Stimulated activated CD8-positive, alpha-beta memory T cell treated with anti-CD3 and anti-CD28 coated beads, Interleukin-15, amount 100 ng/mL, for 24 hours (primary cell): Measurements from ENCODE around the gene MUSK.
"Not testable (repeated sequence)": the region's sequence is repeated elsewhere in the genome, so short reads cannot be mapped to it uniquely, and the experiment has no call there.

Source experiments
- DNase-seq: peaks from one replicate; pipeline ENCODE4 v3.0.0-alpha.2; 2020; ENCODE audit warnings: low read depth

The MUSK gene

GRCh38 chr9:110762783-110763182 is 94.2 kb downstream of the MUSK start:
- no peak for DNase-seq

DNA sequence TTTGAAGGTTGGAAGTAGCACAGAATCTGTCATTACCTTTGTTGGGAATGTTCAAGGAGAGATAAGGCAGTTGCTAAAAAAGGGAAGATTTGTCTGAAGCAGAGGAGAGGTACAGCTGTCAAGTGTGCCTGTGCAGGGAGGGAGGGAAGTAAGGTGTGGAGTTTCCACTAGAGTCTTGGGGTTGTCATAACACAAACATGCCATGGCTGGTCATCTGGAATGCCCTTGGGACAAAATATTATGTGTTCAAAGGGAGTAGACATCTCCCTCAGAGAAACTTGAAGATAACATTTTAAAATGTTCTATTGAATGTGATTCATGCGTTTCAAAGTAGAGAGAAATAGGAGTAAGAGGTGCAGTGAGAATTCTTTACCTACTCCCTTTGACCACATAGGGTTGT is 95.0 kb downstream of the MUSK start:
- no peak for DNase-seq

GRCh38 chr9:110764006-110764405 is 95.4 kb downstream of the MUSK start:
- no peak for DNase-seq

DNA sequence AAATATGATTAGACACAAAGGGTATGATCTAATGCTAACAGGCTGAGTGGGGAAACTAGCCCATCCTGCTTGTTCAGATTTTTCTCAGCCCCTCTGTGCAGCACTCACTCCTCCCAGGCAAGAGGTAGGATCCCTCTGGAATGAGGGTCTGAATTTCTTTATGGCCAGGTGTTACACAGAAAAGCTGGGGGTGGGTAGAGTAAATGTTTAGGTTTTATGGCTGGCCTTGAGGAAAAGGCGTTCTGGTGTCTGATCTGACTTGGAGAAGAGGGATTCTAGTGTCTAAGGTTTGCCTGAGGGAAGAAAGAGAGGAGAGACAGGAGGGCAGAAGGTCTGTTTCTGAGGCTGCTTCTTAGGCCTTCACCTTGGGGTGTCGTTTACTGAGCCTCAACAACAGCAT is 97.3 kb downstream of the MUSK start:
- no peak for DNase-seq

- no peak for DNase-seq
Measured at GRCh38 chr9:110767559-110768063, 99.0 kb downstream of the MUSK start.

DNA sequence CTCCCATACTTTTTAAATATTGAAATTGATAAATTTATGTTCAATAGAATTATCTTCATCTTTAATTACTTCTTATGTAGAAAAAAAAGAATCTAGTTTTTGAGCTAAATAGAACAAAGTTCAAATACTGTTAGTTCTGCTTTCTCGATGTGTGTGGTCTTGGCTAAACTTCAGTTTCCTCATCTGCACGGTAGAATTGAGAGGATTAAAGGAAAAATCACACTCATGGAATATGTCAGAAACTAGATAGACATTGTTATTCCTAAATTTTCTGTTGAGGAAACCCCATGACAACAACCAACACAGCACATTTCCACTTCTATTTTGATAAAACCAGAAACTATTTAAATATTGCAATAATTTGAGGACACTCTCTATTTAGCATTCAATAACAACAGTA is 100.3 kb downstream of the MUSK start:
- no peak for DNase-seq

DNA sequence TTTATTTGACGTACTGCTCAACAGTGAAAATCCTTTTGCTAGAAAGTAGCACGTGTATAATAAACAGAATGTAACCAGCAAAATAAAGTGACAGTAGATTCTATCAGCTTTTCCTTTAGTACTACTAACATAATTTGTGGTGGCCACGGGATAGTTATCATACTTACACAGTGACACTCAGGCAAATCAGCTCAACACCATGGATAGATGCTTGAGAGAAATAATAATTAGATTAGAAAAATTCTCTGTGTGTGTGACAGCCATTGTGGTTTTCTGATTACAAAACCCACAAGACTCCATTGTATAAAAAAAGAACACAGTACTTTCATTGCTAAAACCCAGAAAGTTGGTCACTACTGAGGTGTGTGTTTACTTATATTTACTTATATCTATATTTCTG is 101.1 kb downstream of the MUSK start:
- DNase-seq = no peak

DNA sequence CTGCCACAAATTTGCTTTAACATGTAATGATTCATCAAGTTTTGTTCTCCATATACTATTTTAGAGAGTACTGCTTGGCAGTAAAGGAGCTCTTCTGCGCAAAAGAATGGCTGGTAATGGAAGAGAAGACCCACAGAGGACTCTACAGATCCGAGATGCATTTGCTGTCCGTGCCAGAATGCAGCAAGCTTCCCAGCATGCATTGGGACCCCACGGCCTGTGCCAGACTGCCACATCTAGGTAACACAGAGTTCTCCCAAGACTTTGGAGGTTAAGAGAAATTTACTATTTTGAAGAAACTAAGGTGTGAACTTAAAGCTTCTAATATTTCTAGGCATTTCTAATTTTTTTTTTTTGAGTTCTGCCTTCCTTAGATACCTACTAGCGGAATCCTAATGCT is 107.1 kb downstream of the MUSK start:
- no peak for DNase-seq

DNA sequence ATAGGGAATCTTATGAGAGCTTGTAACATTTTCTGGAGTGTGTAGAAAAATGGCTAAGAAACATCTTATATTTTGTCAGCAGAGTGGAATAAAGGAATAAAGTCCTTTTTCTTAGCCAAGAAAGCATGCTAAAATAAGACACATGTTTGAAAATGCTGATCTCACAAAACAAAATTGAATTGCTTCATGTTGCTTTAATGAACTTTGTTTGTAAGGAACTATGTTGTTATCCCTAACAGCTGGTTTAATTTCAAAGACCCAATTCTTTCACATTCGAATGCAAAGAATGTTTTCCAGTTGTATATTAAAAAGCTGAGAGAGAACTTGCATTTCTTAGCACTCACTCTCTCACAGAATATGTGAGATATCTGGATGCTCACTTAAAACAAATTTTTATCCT is 107.6 kb downstream of the MUSK start:
- no peak for DNase-seq

- DNase-seq = no peak
Measured at GRCh38 chr9:110777196-110777875, 108.7 kb downstream of the MUSK start.

DNA sequence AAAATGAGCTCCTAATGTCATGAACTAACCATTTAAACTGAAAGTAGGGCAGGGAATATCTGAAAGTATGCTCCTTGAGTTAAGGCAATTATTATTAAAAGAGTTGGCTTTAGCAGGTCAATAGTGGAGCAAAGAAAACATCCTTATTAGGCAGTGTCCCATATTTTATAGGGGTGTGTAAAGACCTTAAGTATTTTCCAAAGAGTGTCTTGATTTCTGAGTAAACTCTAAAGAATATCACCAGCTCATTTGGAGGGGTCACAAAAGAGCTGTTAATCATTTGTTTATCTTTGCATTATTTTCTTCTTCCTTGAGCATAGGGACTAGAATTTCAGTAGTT is 109.3 kb downstream of the MUSK start:
- no peak for DNase-seq

DNA sequence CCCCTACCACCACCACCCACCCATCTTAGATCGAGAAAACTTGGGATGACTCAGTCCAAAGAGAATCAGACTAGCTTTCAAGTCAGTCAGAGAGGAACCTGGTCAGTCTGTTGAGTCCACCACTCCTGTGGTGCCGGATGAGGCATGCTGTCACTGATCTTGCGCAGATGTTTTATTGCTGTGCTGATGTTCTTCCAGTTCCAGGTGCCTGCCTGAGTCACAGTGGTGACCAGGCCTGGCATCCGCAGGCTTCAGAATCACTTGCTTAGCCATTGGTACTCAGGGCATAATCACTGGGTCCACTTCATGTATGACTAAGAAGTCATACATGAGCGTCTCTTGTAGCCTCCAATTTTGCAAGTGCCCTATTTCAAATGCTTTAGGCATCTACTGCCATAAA is 114.1 kb downstream of the MUSK start:
- no peak for DNase-seq

GRCh38 chr9:110784309-110784708 is 115.7 kb downstream of the MUSK start:
- DNase-seq = no peak

DNA sequence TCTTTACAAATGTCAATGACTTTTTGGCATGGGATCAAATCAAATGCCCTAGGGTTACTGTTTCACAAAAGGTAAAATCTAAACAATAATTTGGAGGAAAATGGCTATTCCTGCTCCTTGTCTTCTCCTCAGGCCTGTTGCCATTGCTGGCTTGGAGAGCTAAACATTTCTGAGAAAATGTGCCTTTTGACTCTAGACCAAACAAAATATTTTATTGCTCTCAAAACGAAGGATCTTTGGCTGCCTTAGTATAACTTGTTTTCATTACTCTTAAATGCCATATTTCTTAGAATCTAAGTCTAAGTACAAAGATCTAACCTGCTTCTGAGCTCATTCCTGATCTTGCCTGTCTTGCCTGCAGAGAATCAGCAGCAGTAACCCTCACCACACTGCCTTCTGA is 116.6 kb downstream of the MUSK start:
- no peak for DNase-seq

- not testable (repeated sequence) for DNase-seq
Measured at GRCh38 chr9:110788396-110788795, 119.8 kb downstream of the MUSK start.

DNA sequence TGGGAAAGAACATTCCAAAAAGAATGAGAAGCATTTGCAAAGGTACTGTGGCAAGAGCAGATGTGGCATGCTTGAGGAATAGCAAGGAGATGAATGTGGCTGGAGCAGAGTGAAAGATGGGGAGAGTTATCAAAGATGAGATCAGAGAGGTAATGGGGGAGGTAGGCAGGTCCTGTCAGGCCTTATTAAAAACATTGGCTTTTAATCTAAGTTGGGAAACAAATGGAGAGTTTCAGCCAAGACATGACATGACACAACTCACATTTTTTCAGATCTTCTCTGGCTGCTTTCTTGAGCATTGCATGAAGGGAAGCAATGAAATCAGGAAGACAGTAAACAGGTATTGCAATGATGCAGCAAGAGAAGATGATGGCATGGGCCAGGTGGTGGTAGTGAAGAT is 120.3 kb downstream of the MUSK start:
- no peak for DNase-seq

GRCh38 chr9:110797611-110798010 is 129.0 kb downstream of the MUSK start:
- DNase-seq = no peak

- no peak for DNase-seq
Measured at GRCh38 chr9:110799396-110799795, 130.8 kb downstream of the MUSK start.

GRCh38 chr9:110801426-110801825 is 132.8 kb downstream of the MUSK start:
- no peak for DNase-seq

GRCh38 chr9:110802416-110803035 is 133.9 kb downstream of the MUSK start:
- DNase-seq = no peak

DNA sequence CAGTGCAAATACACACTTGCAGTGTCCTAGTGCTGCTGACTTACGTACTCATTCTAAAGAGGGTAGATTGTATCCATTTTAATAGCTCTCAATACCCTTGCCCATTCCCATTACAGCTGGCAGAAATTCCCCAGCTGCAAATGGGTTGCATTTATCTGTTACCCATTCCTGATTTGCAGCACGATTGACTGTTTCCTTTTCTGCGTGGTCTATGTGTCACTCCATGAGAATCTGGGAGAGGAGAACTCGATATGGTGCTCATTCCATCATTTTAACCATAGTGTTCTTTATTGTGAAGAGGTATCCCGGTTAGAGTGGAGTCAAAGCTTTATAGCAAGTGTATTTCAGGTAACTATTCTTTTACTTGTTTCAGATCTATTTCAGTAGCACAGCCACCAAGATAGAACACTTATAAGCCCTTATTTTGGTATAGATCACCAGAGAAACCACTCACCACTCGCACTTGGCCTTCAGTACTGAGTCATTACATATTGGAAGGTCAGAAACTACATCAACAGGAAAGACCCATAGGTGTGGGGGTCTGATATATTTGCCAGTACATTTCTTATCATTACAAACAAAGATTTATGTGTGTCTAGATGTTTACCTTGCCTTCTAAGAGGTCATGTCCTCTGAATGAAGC is 139.5 kb downstream of the MUSK start:
- DNase-seq = no peak

- no peak for DNase-seq
Measured at GRCh38 chr9:110808599-110808980, 140.0 kb downstream of the MUSK start.

GRCh38 chr9:110809038-110809595 is 140.5 kb downstream of the MUSK start:
- no peak for DNase-seq
